NT2/D1 (cell line): ENCODE results near the gene ARHGAP23.
"Not testable (repeated sequence)": the region's sequence is repeated elsewhere in the genome, so short reads cannot be mapped to it uniquely, and the experiment has no call there.

Source experiments
- DNase-seq: peaks from one replicate; pipeline ENCODE4 v3.0.0-alpha.2; 2011; ENCODE audit warnings: low read depth, low spot score
- H3K27me3 ChIP-seq: 2 replicates; pipeline ENCODE4 v1.6.0; 2011; ENCODE audit warnings: mild to moderate bottlenecking; ENCODE audit not compliant: insufficient read length, insufficient read depth
- H3K36me3 ChIP-seq: 2 replicates; pipeline ENCODE4 v1.6.1; 2011; ENCODE audit warnings: mild to moderate bottlenecking, low read length, mixed read lengths; ENCODE audit not compliant: insufficient read depth, insufficient read length
- H3K4me1 ChIP-seq: 2 replicates; pipeline ENCODE4 v1.5.1; 2011; ENCODE audit not compliant: insufficient read depth, insufficient read length
- H3K4me3 ChIP-seq: 2 replicates; pipeline ENCODE4 v1.5.1; 2011; ENCODE audit warnings: low read depth; ENCODE audit not compliant: insufficient read length
- H3K9ac ChIP-seq: 2 replicates; pipeline ENCODE4 v1.6.0; 2011; ENCODE audit warnings: low read depth; ENCODE audit not compliant: insufficient read length
- H3K9me3 ChIP-seq: 2 replicates; pipeline ENCODE4 v1.5.1; 2011; ENCODE audit warnings: mild to moderate bottlenecking, low read length; ENCODE audit not compliant: insufficient read depth
- SUZ12 ChIP-seq: IDR thresholded peaks from 2 replicates; pipeline ENCODE4 v1.6.1; 2011; ENCODE audit not compliant: insufficient read length, insufficient read depth; ENCODE audit errors: extremely low read depth
- YY1 ChIP-seq: IDR thresholded peaks from 2 replicates; pipeline ENCODE4 v1.6.1; 2011; ENCODE audit not compliant: insufficient read length, insufficient read depth
- ZNF274 ChIP-seq: IDR thresholded peaks from 2 replicates; pipeline ENCODE4 v1.6.1; 2011; ENCODE audit warnings: mild to moderate bottlenecking, low read depth, low read length

Gene ARHGAP23

DNA sequence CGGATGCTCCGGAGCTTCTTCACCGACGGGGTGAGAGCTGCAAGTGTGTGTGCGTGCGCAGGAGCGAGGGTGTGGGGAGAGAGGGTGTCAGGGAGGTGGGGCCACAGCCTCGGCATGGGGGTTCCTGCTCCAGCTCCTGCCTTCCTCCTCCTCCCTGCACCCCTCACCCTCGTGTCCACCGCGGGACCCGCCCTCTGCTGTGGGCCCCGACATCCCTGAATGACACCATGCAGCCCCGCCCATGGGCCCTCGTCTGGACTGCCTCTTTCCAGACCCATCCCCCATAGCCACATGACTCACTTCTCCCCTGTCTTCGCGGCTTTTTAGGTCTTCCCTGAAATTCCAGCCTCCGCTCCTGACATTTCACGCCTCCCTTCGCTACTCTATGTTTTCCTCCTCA is 41.6 kb downstream of the ARHGAP23 start:
- no peak overlapping the region for H3K4me3 ChIP-seq
- H3K36me3 ChIP-seq: peaks cover 76% of the 10 kb centered on the region
- H3K4me1 ChIP-seq: peaks cover 9% of the 10 kb centered on the region
- H3K27me3 ChIP-seq: no peaks in the 10 kb centered on the region
- no peak for DNase-seq
- peak overlapping the region; percentile 32 for H3K9ac ChIP-seq
- TF ChIP-seq YY1 (no peak), ZNF274 (no peak), SUZ12 (no peak)
- no peaks in the 10 kb centered on the region for H3K9me3 ChIP-seq

DNA sequence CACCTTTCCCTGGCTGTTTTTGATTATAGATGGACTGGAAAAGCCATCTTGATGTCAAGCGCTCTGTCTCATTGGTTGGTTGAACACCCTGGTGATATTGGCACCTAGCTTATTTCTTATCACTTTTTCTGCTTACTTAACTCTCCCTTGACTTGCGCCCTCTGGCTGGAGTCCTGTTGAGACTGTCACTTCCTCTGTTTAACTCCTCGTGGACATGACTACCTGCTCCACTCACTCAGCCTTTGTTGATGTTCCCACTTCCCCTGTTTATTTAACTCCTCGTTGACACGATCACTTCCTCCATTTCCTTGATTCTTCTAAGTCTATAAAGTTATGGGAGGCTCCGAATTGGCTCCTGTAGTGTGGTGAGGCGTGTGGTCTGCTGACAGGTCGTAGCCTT is 43.0 kb downstream of the ARHGAP23 start:
- H3K36me3 ChIP-seq: peaks cover 75% of the 10 kb centered on the region
- H3K4me1 ChIP-seq, DNase-seq, H3K4me3 ChIP-seq, H3K27me3 ChIP-seq, H3K9ac ChIP-seq, H3K9me3 ChIP-seq: not testable (repeated sequence)

GRCh38 chr17:38474666-38475065 is 46.4 kb downstream of the ARHGAP23 start:
- H3K27me3 ChIP-seq, H3K4me3 ChIP-seq, H3K9me3 ChIP-seq, H3K9ac ChIP-seq, DNase-seq, H3K4me1 ChIP-seq: not testable (repeated sequence)
- H3K36me3 ChIP-seq: peaks cover 69% of the 10 kb centered on the region

DNA sequence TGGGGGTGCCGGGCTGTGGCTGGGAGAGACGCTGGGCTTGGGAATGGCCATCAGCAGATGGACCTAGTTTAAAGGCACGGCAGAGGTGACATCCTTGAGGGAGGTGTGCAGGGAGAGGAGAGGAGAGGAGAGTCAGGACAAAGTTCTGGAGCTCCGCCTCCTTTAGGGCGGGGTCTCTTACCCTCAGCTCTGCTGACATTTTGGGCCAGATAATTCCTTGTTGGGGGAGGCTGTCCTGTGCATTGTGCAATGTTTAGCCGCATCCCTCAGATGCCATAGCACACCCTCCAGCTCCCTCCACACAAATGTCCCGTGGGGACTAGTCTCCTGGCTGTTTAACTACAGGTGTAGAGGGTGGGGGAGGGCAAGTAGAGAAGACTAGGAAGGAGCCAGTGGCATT is 48.3 kb downstream of the ARHGAP23 start:
- Histone ChIP-seq H3K27me3 (no peaks in the 10 kb centered on the region), H3K4me1 (peaks cover 4% of the 10 kb centered on the region), H3K36me3 (peaks cover 61% of the 10 kb centered on the region), H3K4me3 (no peak overlapping the region), H3K9ac (no peak overlapping the region), H3K9me3 (no peaks in the 10 kb centered on the region)
- TF ChIP-seq ZNF274 (no peak), YY1 (no peak), SUZ12 (no peak)
- no peak for DNase-seq

DNA sequence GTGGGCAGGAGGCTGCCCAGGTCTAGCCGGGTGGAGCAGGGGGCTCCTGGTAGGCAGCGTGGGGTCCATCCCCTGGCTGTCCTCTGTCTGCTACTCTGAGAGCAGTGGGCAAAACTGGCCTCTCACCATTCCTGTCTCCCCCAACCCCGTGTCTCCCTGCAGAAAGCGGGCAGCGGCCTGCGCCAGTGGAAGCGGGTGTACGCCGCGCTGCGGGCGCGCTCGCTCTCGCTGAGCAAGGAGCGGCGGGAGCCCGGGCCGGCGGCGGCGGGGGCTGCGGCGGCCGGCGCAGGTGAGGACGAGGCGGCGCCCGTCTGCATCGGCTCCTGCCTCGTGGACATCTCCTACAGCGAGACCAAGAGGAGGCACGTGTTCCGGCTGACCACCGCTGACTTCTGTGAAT is 49.2 kb downstream of the ARHGAP23 start:
- not testable (repeated sequence) for H3K9ac ChIP-seq, H3K27me3 ChIP-seq, H3K4me1 ChIP-seq, H3K9me3 ChIP-seq, DNase-seq, H3K4me3 ChIP-seq
- peaks cover 68% of the 10 kb centered on the region for H3K36me3 ChIP-seq

- H3K4me3 ChIP-seq, DNase-seq, H3K4me1 ChIP-seq, H3K27me3 ChIP-seq, H3K9ac ChIP-seq, H3K9me3 ChIP-seq: not testable (repeated sequence)
- H3K36me3 ChIP-seq: peaks cover 73% of the 10 kb centered on the region
Observed at GRCh38 chr17:38477951-38478350, 49.7 kb downstream of the ARHGAP23 start.

DNA sequence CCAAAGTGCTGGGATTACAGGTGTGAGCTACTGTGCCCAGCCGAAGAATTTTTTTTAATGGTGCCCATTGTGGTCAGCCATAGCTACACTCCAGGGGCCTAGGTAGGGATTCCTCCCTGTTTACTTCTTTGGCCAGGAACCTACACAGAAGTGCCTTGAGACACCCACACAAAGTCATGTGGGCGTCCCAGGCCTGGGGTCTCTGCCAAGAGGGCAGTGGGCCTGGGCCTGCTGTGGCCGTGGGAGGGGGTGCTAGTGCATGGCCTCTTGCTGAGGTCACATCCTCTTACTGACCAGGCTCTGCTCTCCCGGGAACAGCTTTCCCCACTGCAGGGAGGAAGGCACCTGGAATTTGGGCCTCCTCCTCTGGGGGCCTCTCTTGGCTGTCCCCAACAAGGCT is 50.4 kb downstream of the ARHGAP23 start:
- not testable (repeated sequence) for H3K9me3 ChIP-seq, DNase-seq, H3K27me3 ChIP-seq, H3K4me3 ChIP-seq, H3K9ac ChIP-seq, H3K4me1 ChIP-seq
- peaks cover 74% of the 10 kb centered on the region for H3K36me3 ChIP-seq

- DNase-seq, H3K4me3 ChIP-seq, H3K9me3 ChIP-seq, H3K27me3 ChIP-seq, H3K9ac ChIP-seq: not testable (repeated sequence)
- H3K36me3 ChIP-seq: peaks cover 68% of the 10 kb centered on the region
- peaks cover 11% of the 10 kb centered on the region for H3K4me1 ChIP-seq
Observed at GRCh38 chr17:38482039-38482699, 53.9 kb downstream of the ARHGAP23 start.

DNA sequence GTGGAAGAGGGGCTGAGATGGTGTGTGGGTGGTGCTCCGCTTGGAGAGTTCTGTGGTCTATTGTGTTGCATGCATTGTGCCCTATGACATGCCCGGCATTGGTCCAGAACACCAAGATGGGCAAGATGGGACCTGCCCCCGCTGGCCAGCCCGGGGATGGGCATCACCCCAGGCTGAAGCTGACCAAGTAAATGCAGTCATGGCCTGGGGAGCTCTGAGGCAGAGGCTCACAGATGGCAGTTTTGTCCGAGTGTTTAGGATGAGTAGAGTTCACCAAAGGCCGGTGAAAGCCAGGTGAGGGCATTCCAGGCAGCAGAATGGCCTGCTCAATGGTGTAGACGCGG is 54.4 kb downstream of the ARHGAP23 start:
- H3K27me3 ChIP-seq, H3K9ac ChIP-seq, H3K9me3 ChIP-seq, H3K4me3 ChIP-seq, DNase-seq: not testable (repeated sequence)
- Histone ChIP-seq H3K4me1 (peaks cover 11% of the 10 kb centered on the region), H3K36me3 (peaks cover 67% of the 10 kb centered on the region)

DNA sequence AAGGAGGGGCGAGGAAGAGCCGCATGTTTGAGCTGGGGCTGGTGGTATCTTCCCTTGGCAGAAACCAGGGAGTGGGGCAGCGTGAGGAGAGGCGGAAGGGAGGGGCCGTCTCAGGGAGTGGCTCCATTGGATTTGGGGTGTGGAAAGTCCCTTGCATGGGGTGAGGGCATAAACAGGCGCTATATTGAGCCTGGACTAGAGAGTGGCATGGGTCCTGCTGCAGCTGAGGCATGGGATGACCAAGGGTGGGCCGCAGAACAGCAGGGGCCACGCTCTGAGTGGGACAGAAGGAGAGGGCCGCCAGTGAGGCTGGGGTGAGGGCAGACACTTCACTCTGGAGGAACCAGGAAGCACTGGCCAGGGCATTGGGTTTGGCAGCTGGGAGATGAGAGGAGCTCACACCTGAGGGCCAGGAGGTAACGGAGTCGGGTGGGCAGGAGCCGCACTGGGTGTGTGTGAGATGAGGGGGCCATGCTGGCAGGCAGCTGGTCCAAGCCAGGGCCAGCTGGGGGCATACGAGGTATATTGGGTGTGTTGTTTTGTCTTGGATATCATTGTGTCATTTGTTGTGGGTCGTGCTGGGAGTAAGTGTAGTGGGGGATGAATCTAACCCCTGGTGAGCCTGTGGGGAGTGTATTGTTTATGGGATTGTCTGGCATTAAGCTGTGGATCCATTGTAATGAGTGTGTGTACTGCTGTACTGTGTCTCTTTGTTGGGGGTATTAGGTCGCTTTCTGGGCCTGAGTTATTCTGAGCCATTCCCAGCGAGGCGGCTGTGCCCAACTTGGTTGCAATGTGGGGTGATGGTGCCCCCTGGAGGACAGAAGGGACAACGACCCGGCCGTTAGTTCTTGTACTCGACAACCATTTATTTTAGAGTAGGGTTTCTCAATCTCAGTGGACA is 56.2 kb downstream of the ARHGAP23 start:
- peak; percentile 23 for DNase-seq
- peaks cover 56% of the 10 kb centered on the region for H3K36me3 ChIP-seq

More for the DNA sequence above, 56.2 kb downstream of the ARHGAP23 start:
- not testable (repeated sequence) for H3K9me3 ChIP-seq, H3K4me3 ChIP-seq, H3K27me3 ChIP-seq, H3K9ac ChIP-seq, H3K4me1 ChIP-seq
